GM10847 (cell line): ENCODE measurements around the gene VMAC.

ENCODE experiments used
- POLR2A ChIP-seq: IDR thresholded peaks from 2 replicates; pipeline ENCODE4 v1.6.1; 2011; ENCODE audit not compliant: insufficient read length; ENCODE audit errors: extremely low read depth

VMAC gene

DNA sequence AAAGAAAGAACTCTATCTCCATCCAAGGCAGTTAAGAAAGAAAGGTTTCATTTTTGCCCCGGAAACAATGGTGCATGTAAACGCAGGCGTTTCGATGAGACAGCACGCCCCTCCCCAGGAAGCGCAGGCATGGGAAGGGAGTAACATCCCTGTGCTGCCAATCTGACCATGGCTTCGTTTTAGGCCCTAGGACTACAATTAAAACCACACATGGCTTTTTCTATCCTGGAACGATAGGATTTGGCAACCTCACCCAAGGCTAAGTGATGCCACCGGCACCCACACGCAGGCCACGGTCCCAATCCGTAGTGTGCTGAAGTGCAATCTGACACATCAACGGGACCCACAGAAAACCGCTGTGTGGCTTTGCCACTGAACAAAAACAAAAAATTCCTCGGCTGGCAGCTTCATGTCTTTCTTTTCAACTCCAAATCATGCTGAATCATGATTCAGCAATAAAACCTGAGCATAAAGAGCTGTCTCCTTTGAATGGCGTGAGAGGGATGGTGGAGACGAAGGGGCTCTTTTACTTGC, 49.1 kb downstream of the VMAC start:
- no peak for TF ChIP-seq POLR2A

DNA sequence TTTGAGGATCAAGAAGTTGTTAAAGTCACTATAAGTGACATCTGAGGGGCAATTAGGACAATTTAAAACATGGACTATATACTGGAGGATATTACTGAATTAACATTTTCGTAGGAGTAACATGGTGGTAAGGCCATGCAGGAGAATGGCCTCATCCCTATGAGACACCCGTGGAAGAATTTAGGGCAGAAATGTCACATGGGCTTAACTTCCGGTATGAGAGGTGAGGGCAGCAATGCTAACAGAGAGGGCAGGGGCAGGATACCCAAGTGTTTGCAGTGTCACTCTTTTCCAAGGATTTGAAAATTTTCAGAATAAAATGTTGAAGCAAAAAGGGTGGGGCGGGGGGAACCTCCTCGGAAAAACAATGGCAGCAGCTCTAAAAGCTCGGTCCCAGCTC, 49.6 kb downstream of the VMAC start:
- no peak for TF ChIP-seq POLR2A

DNA sequence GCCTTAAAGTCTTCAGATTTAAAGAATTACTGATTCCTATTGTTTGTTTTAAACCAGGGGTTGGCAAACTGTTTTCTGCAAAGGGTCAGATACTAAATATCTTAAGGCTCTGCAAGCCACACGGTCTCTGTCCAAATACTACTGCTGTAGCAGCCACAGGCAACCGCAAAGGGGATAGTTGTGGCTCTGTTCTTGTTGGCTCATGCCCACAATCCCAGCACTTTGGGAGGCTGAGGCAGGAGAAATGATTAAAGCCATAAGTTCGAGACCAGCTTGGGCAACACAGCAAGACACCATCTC, 50.9 kb downstream of the VMAC start:
- no peak for TF ChIP-seq POLR2A

DNA sequence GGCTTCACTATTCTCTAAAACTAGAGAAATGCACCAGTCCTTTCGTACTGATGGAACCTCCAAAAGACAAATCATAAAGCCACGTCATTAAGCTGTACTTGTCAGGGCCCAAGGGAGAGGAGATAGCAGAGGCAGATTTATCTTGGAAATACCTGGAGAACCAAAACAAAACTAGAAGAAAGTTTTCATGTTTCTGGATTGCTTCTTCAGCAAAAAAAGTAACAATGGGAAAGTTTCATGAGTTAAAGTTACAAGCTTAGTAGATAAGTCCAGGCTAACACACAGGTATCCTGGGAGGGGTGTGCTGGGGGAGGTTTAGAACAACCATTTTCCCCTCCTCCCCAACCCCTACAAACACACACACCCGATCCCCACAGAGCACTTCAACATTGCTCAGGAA, 51.7 kb downstream of the VMAC start:
- TF ChIP-seq POLR2A = no peak

DNA sequence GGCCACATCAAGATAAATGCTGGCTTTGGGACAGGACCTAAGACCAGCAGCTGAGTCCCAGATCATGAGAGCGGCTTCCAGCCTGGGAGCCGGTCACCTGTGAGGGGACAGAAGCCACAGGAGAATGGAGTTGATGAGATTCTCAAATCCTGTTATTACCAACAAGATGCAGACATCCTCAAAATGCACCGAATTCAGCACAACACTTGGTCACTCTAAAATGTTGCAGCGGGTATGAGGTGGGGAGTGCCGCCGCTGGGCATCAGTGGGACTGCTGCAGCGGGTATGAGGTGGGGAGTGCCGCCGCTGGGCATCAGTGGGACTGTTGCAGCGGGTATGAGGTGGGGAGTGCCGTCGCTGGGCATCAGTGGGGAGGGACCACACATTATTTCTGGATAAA, 52.1 kb downstream of the VMAC start:
- no peak for TF ChIP-seq POLR2A

DNA sequence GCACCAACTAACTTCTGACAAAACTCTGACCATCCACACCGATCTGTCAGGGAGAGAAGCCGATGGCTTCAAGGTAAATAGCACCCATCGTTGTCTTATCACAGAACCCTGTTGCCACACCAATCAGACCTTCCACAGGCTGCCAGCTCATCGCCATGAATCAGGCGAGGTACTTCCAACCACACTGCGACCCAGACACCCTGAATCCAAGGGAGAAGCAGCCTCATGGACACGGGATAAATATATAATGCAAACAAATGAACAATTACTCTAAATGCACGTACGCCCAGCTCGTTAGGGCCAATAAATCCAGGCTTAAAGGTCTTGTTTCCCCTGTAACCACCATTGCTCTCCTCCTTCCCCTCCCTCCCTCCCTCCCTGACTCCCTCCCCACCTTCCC, 52.5 kb downstream of the VMAC start:
- TF ChIP-seq POLR2A = no peak

DNA sequence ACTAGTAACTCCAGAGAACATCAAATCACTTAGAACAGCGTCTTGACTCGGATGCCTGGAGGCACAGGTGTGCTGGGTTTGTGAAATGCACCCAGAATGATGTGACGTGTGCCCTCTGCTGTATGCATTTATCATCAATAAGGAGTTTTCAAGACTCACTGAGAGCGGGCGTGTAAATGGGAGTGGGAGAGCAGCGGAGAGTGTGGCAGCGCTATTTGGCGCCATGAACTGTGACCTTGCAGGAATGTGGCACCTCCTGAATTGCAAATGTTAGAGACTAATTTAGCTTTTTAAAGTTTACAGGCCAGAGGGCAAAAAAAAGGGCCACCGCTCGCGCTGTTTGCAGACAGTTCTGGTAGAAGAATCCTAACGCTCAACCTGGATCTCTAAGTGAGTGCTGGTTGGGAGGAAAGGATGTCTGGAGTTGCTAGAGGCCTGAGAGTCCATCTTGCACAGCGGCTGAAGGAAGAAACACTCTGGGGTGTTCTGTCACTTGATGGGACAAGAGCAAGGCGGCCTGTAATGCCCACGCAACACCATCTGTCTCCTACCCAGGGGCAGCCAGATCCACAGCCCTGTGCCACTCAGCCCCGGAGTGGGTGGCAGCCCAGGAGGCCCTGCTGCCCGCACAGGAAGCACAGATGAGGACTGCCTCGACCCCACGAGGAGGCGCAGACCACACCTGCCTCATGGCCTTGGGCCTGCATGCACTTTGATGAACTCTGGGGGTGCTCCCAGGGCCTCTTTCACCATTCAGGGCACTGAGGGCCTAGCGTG, 53.6 kb downstream of the VMAC start:
- TF ChIP-seq POLR2A = no peak

DNA sequence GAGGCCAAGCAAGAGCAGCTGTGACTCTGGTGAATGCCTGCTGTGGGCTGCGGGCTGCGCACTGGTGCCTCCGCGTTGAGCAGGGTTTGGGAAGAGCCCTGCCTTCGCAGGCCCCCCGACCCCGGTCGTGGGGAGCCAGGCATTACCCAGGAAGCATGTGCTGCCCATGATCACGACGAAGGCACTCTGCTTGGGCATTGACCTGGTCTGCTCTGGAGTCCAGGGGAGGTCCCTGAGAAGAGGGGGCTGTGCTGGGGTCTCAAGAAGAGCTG, 54.1 kb downstream of the VMAC start:
- no peak for TF ChIP-seq POLR2A

DNA sequence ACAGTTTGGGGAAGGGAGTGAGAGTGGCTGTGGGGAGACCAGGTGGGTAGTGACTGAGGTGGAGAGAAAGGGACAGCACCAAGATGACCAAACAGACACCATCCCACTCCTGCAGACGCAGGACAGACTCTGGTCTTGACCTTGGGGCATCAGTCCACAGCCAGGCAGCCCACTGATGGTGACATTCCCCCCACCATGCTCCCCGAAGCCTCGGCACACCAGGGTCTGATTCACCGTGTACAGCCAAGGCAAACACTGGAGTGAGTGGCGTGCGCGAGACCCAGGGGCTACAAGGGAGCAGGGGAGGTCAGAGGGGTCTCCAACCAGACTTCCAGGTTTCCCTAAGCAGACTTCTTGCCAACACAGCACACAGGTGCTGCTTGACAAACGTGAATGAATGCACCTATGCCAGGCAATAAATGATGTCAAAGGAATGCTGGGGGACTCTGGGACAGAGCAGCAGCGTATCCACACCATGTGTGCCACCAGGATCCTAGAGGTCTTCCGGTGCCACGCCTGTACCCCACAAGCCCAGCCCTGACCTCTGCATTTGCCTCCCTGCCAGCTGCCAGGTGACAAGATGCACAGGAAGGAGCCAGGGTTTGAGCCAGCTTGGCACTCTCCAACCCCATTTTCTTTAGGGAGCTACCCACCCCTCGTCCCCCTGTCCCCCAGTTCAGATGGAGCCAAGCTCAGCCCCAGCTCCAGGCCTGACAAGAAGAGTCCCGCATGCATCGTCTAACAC, 54.8 kb downstream of the VMAC start:
- TF ChIP-seq POLR2A = no peak
